Activated T-helper 17 cell treated with anti-CD3 and anti-CD28 coated beads, Interleukin-2, amount 50 U/mL, for 72 hours (primary cell): ENCODE results near the gene RPL4. TPM values are rescaled to one million over a fixed set of nuclear protein-coding genes. Genes with fewer than 3 reads are reported as not detected.
"Not testable (repeated sequence)": the region's sequence is repeated elsewhere in the genome, so short reads cannot be mapped to it uniquely, and the experiment has no call there.

Source experiments
- ATAC-seq: fragments of 150-1000 bp; cut with Tn5 transposase; replicated peaks from 2 replicates; pipeline ENCODE4 v1.10.0; 2021; ENCODE audit warnings: mild to moderate bottlenecking, moderate library complexity
- H3K27ac Mint-ChIP-seq: one replicate; pipeline ENCODE4 v1.8.0; 2022; ENCODE audit warnings: mixed read lengths
- H3K27me3 Mint-ChIP-seq: one replicate; pipeline ENCODE4 v1.8.0; 2022; ENCODE audit warnings: mixed read lengths
- H3K36me3 Mint-ChIP-seq: one replicate; pipeline ENCODE4 v1.8.0; 2022; ENCODE audit warnings: low read depth, mild to moderate bottlenecking, mixed read lengths
- H3K4me1 Mint-ChIP-seq: one replicate; pipeline ENCODE4 v1.8.0; 2022; ENCODE audit warnings: mixed read lengths
- H3K4me3 Mint-ChIP-seq: one replicate; pipeline ENCODE4 v1.8.0; 2022; ENCODE audit warnings: mild to moderate bottlenecking, mixed read lengths
- H3K9me3 Mint-ChIP-seq: one replicate; pipeline ENCODE4 v1.8.0; 2022; ENCODE audit warnings: mixed read lengths
- total RNA-seq, 2 donors: library from RNA; stranded (reverse); gene quantifications; one replicate each; pipeline ENCODE4 v1.2.3, GENCODE V29; 2022

The RPL4 gene
- 1,000 to 10,000 TPM; 3,367 to 4,238 TPM for total RNA-seq

- no peaks in the 10 kb centered on the region for H3K27me3 Mint-ChIP-seq
- peak within 1 kb of the TSS; percentile 88 for H3K4me3 Mint-ChIP-seq
- no peaks in the 10 kb centered on the region for H3K9me3 Mint-ChIP-seq
- H3K36me3 Mint-ChIP-seq, result peaks cover 72% of the 10 kb centered on the region
- peaks cover 20% of the 10 kb centered on the region for H3K4me1 Mint-ChIP-seq
- ATAC-seq, result peak; percentile 94
- H3K27ac Mint-ChIP-seq, result peak within 1 kb of the TSS; percentile 93
These were observed at the start of gene RPL4, which contains the start of gene ZWILCH for GRCh38 chr15:66504563-66505429. Gene RPL4, minus strand, starts transcription at chr15:66504855. Its CDS starts 65 bp downstream, at chr15:66504790. Gene ZWILCH, plus strand, starts transcription at chr15:66505326. Its CDS starts 13 bp downstream, at chr15:66505339.

- ATAC-seq, result no peak
- Mint-ChIP-seq H3K4me1 (no peaks in the 10 kb centered on the region), H3K9me3 (no peaks in the 10 kb centered on the region), H3K36me3 (peaks cover 56% of the 10 kb centered on the region), H3K27ac (no peak overlapping the region), H3K27me3 (no peaks in the 10 kb centered on the region), H3K4me3 (no peak overlapping the region)
These were observed 40.6 kb upstream of the RPL4 start for GRCh38 chr15:66545255-66545654.

GRCh38 chr15:66542896-66543295 lies 38.2 kb upstream of the RPL4 start:
- Mint-ChIP-seq H3K27me3 (no peaks in the 10 kb centered on the region), H3K27ac (no peak overlapping the region), H3K9me3 (no peaks in the 10 kb centered on the region), H3K4me1 (no peaks in the 10 kb centered on the region), H3K4me3 (no peak overlapping the region), H3K36me3 (peaks cover 63% of the 10 kb centered on the region)
- no peak for ATAC-seq

- H3K4me1 Mint-ChIP-seq, result no peaks in the 10 kb centered on the region
- no peak for ATAC-seq
- peaks cover 78% of the 10 kb centered on the region for H3K36me3 Mint-ChIP-seq
- H3K4me3 Mint-ChIP-seq, result no peak overlapping the region
- no peaks in the 10 kb centered on the region for H3K27me3 Mint-ChIP-seq
- H3K27ac Mint-ChIP-seq, result no peak overlapping the region
- H3K9me3 Mint-ChIP-seq, result no peaks in the 10 kb centered on the region
These were observed 30.4 kb upstream of the RPL4 start for GRCh38 chr15:66535056-66535455.

GRCh38 chr15:66524838-66525237 lies 20.2 kb upstream of the RPL4 start:
- peaks cover 95% of the 10 kb centered on the region for H3K36me3 Mint-ChIP-seq
- no peaks in the 10 kb centered on the region for H3K9me3 Mint-ChIP-seq
- H3K4me1 Mint-ChIP-seq, result no peaks in the 10 kb centered on the region
- H3K27ac Mint-ChIP-seq, result no peak overlapping the region
- ATAC-seq, result no peak
- no peak overlapping the region for H3K4me3 Mint-ChIP-seq
- no peaks in the 10 kb centered on the region for H3K27me3 Mint-ChIP-seq

GRCh38 chr15:66523926-66524325 lies 19.3 kb upstream of the RPL4 start:
- H3K27me3 Mint-ChIP-seq, result no peaks in the 10 kb centered on the region
- H3K36me3 Mint-ChIP-seq, result peaks cover 89% of the 10 kb centered on the region

GRCh38 chr15:66515901-66516322 lies 11.3 kb upstream of the RPL4 start:
- peaks cover 63% of the 10 kb centered on the region for H3K36me3 Mint-ChIP-seq

More at GRCh38 chr15:66523926-66524325, 19.3 kb upstream of the RPL4 start:
- ATAC-seq, result no peak
- H3K27ac Mint-ChIP-seq, result no peak overlapping the region
- no peaks in the 10 kb centered on the region for H3K9me3 Mint-ChIP-seq
- H3K4me1 Mint-ChIP-seq, result no peaks in the 10 kb centered on the region
- H3K4me3 Mint-ChIP-seq, result no peak overlapping the region

GRCh38 chr15:66514586-66514985 lies 9.9 kb upstream of the RPL4 start:
- Mint-ChIP-seq H3K36me3 (peaks cover 54% of the 10 kb centered on the region), H3K4me1 (peaks cover 4% of the 10 kb centered on the region), H3K9me3 (no peaks in the 10 kb centered on the region), H3K27me3 (no peaks in the 10 kb centered on the region), H3K4me3 (no peak overlapping the region), H3K27ac (no peak overlapping the region)
- no peak for ATAC-seq

More at GRCh38 chr15:66515901-66516322, 11.3 kb upstream of the RPL4 start:
- no peaks in the 10 kb centered on the region for H3K27me3 Mint-ChIP-seq
- H3K4me3 Mint-ChIP-seq, result no peak overlapping the region
- no peak overlapping the region for H3K27ac Mint-ChIP-seq
- peaks cover 4% of the 10 kb centered on the region for H3K4me1 Mint-ChIP-seq
- ATAC-seq, result no peak
- H3K9me3 Mint-ChIP-seq, result no peaks in the 10 kb centered on the region

GRCh38 chr15:66508293-66508883 lies 3.7 kb upstream of the RPL4 start:
- no peak for ATAC-seq
- Mint-ChIP-seq H3K4me1 (peaks cover 8% of the 10 kb centered on the region), H3K4me3 (no peak overlapping the region), H3K27me3 (no peaks in the 10 kb centered on the region), H3K27ac (no peak overlapping the region), H3K36me3 (peaks cover 36% of the 10 kb centered on the region), H3K9me3 (no peaks in the 10 kb centered on the region)

GRCh38 chr15:66505818-66506217 lies 1.2 kb upstream of the RPL4 start:
- peaks cover 62% of the 10 kb centered on the region for H3K36me3 Mint-ChIP-seq
- no peaks in the 10 kb centered on the region for H3K27me3 Mint-ChIP-seq
- no peaks in the 10 kb centered on the region for H3K9me3 Mint-ChIP-seq
- peak overlapping the region; percentile 88 for H3K4me3 Mint-ChIP-seq
- peak overlapping the region; percentile 93 for H3K27ac Mint-ChIP-seq
- H3K4me1 Mint-ChIP-seq, result peaks cover 14% of the 10 kb centered on the region
- no peak for ATAC-seq

- Mint-ChIP-seq H3K4me3 (peak overlapping the region; percentile 88), H3K27me3 (no peaks in the 10 kb centered on the region), H3K4me1 (peaks cover 14% of the 10 kb centered on the region), H3K27ac (peak overlapping the region; percentile 93), H3K36me3 (peaks cover 66% of the 10 kb centered on the region), H3K9me3 (no peaks in the 10 kb centered on the region)
- peak; percentile 15 for ATAC-seq
These were observed 766 bp upstream of the RPL4 start for GRCh38 chr15:66505430-66505811.

- Mint-ChIP-seq H3K4me1 (peaks cover 20% of the 10 kb centered on the region), H3K27ac (peak overlapping the region; percentile 93), H3K9me3 (no peaks in the 10 kb centered on the region), H3K4me3 (peak overlapping the region; percentile 88), H3K27me3 (no peaks in the 10 kb centered on the region), H3K36me3 (peaks cover 72% of the 10 kb centered on the region)
- ATAC-seq, result no peak
These were observed 684 bp downstream of the RPL4 start for GRCh38 chr15:66503780-66504562.

- H3K27ac Mint-ChIP-seq, result peak overlapping the region; percentile 93
- H3K36me3 Mint-ChIP-seq, result peaks cover 74% of the 10 kb centered on the region
- peak overlapping the region; percentile 88 for H3K4me3 Mint-ChIP-seq
- H3K27me3 Mint-ChIP-seq, ATAC-seq, H3K9me3 Mint-ChIP-seq: not testable (repeated sequence)
- peaks cover 21% of the 10 kb centered on the region for H3K4me1 Mint-ChIP-seq
These were observed 1.5 kb downstream of the RPL4 start for GRCh38 chr15:66503041-66503648.

GRCh38 chr15:66502491-66502890 lies 2.2 kb downstream of the RPL4 start:
- H3K4me1 Mint-ChIP-seq, result peaks cover 23% of the 10 kb centered on the region
- H3K9me3 Mint-ChIP-seq, result no peaks in the 10 kb centered on the region
- H3K4me3 Mint-ChIP-seq, result peak overlapping the region; percentile 88
- peak overlapping the region; percentile 93 for H3K27ac Mint-ChIP-seq
- H3K27me3 Mint-ChIP-seq, result no peaks in the 10 kb centered on the region
- ATAC-seq, result no peak
- H3K36me3 Mint-ChIP-seq, result peaks cover 80% of the 10 kb centered on the region
